Naive thymus-derived CD4-positive, alpha-beta T cell (primary cell): ENCODE measurements around the gene CISD1. TPM values are rescaled to one million over a fixed set of nuclear protein-coding genes. Genes with fewer than 3 reads are reported as not detected.
"Not testable (repeated sequence)": the region's sequence is repeated elsewhere in the genome, so short reads cannot be mapped to it uniquely, and the experiment has no call there.

Experiments
- ATAC-seq: fragments of 150-1000 bp; cut with Tn5 transposase; 2 replicates; pipeline ENCODE4 v1.10.0; 2021; ENCODE audit warnings: mild to moderate bottlenecking, moderate library complexity
- CTCF ChIA-PET: fragments of 350-600 bp; sonication (Branson Sonifier 250); formaldehyde crosslinking; loops from one replicate; lab custom pipeline; 2021; ENCODE audit warnings: antibody characterized with exemption; lab: Charles Lee
- POLR2A ChIA-PET: fragments of 350-600 bp; sonication (Branson Sonifier 250); formaldehyde crosslinking; loops from one replicate; lab custom pipeline; 2021; ENCODE audit warnings: antibody characterized with exemption, inconsistent platforms; lab: Charles Lee
- DNase-seq, 9 donors: peaks; one replicate each; pipeline versions ENCODE4 v3.0.0 to v3.0.0-alpha.2; 2020 to 2022; ENCODE audit warnings: mixed read lengths in 1 of 9
- H3K27ac ChIP-seq: one replicate; pipeline ENCODE4 v1.7.0; 2013; ENCODE audit warnings: mild to moderate bottlenecking, low read depth, low read length, moderate library complexity
- H3K27me3 ChIP-seq, 2 donors: one replicate each; pipeline ENCODE4 v1.7.0; 2013; ENCODE audit warnings: low read length in 2 of 2, mild to moderate bottlenecking in 2 of 2, moderate library complexity in 2 of 2; ENCODE audit not compliant: control insufficient read depth in 2 of 2, insufficient read depth in 2 of 2
- H3K36me3 ChIP-seq, 3 experiments: 1 replicate in 2 of 3; 2 replicates in 1 of 3; pipeline ENCODE4 v1.7.0; 2013; ENCODE audit warnings: low read length in 3 of 3, mild to moderate bottlenecking in 3 of 3, moderate library complexity in 1 of 3; ENCODE audit not compliant: insufficient read depth in 3 of 3, control insufficient read depth in 2 of 3
- H3K4me1 ChIP-seq, 2 donors: one replicate each; pipeline ENCODE4 v1.7.0; 2013; ENCODE audit warnings: low read length in 2 of 2, mild to moderate bottlenecking in 2 of 2, moderate library complexity in 1 of 2; ENCODE audit not compliant: control insufficient read depth in 2 of 2, insufficient read depth in 2 of 2
- H3K4me3 ChIP-seq: 2 replicates; pipeline ENCODE4 v1.7.0; 2013; ENCODE audit warnings: mild to moderate bottlenecking, low read length
- H3K9me3 ChIP-seq, 3 experiments: 1 replicate in 2 of 3; 2 replicates in 1 of 3; pipeline ENCODE4 v1.7.0; 2013; ENCODE audit warnings: low read length in 3 of 3; ENCODE audit not compliant: control insufficient read depth in 2 of 3
- H3K27ac Mint-ChIP-seq, 9 donors: one replicate each; pipeline ENCODE4 v1.8.0; 2020 to 2022; ENCODE audit warnings: mixed read lengths in 9 of 9, mild to moderate bottlenecking in 8 of 9, moderate library complexity in 5 of 9, inconsistent platforms in 2 of 9
- H3K27me3 Mint-ChIP-seq, 5 donors: one replicate each; pipeline ENCODE4 v1.8.0; 2021 to 2022; ENCODE audit warnings: mixed read lengths in 5 of 5, mild to moderate bottlenecking in 1 of 5
- H3K36me3 Mint-ChIP-seq, 5 donors: one replicate each; pipeline ENCODE4 v1.8.0; 2020 to 2022; ENCODE audit warnings: mixed read lengths in 5 of 5, mild to moderate bottlenecking in 3 of 5, inconsistent platforms in 1 of 5
- H3K4me1 Mint-ChIP-seq, 7 donors: one replicate each; pipeline ENCODE4 v1.8.0; 2020 to 2022; ENCODE audit warnings: mixed read lengths in 7 of 7, mild to moderate bottlenecking in 3 of 7, inconsistent platforms in 1 of 7
- H3K4me3 Mint-ChIP-seq, 10 donors: one replicate each; pipeline ENCODE4 v1.8.0; 2020 to 2022; ENCODE audit warnings: mild to moderate bottlenecking in 10 of 10, mixed read lengths in 10 of 10, moderate library complexity in 6 of 10, inconsistent platforms in 2 of 10
- H3K9me3 Mint-ChIP-seq, 11 donors: one replicate each; pipeline ENCODE4 v1.8.0; 2020 to 2022; ENCODE audit warnings: mixed read lengths in 11 of 11, mild to moderate bottlenecking in 4 of 11, inconsistent platforms in 1 of 11, moderate library complexity in 1 of 11
- intact Hi-C, 2 donors: fragments of 100-400 bp; cut with micrococcal nuclease; formaldehyde crosslinking; loops; one replicate each; pipeline ENCODE4 v1.15.1; 2023
- polyA plus RNA-seq, 2 donors: library from polyadenylated mRNA; unstranded; fragments of 300-500 nt; fragmentation: Illumina TruSeq; gene quantifications; one replicate each; pipeline ENCODE4 v1.2.3, GENCODE V29; 2021
- total RNA-seq, 6 experiments: library from RNA in 5 of 6; stranded (reverse) in 5 of 6; gene quantifications; 1 replicate in 5 of 6; 2 replicates in 1 of 6; pipeline ENCODE4 v1.2.3 and lab custom pipeline; 2021 to 2026

CISD1 gene
- total RNA-seq (10 to 100 TPM in 2 of 5 experiments, 1 to 10 TPM in 3; 5.1 to 45.7 (median 9.2) TPM), polyA plus RNA-seq (10 to 100 TPM; 44.7 to 60.4 TPM), total RNA-seq (lab: John Stamatoyannopoulos, UW) (3.5 reads per million, percentile 18 among the genes with 10 or more reads in this experiment)

GRCh38 chr10:58268946-58269781, at the start of gene CISD1:
TSS of gene CISD1 (plus strand) at chr10:58269162. CDS start at chr10:58269274, 112 bp downstream.
- ChIA-PET CTCF (interaction anchor here (0.5 to 1.4 kb wide), 5 partner anchors 24 to 144 kb away, joined by 3 to 5 read pairs (median 3); partner anchors contain the start of gene TFAM), POLR2A (interaction anchor here (0.8 to 2.9 kb wide), 6 partner anchors 9 to 1637 kb away, joined by 3 to 18 read pairs (median 5); partner anchors contain the start of genes CCDC6 and TFAM)
- Histone ChIP-seq H3K27ac (peak within 1 kb of the TSS; percentile 77), H3K4me1 (peaks cover 18 to 20% of the 10 kb centered on the region in 2 donors), H3K36me3 (no peaks in the 10 kb centered on the region), H3K9me3 (no peaks in the 10 kb centered on the region), H3K27me3 (no peaks in the 10 kb centered on the region), H3K4me3 (peak within 1 kb of the TSS; percentile 73)
- Mint-ChIP-seq H3K36me3 (peaks cover 0 to 4% (median 0%) of the 10 kb centered on the region in 5 donors), H3K27me3 (peaks cover 0 to 2% (median 0%) of the 10 kb centered on the region in 5 donors), H3K27ac (peak within 1 kb of the TSS; percentile 91 to 97 (median 96)), H3K4me3 (peak within 1 kb of the TSS; percentile 89 to 99 (median 98)), H3K4me1 (peaks cover 11 to 49% (median 39%) of the 10 kb centered on the region in 7 donors), H3K9me3 (peaks cover 0 to 1% (median 0%) of the 10 kb centered on the region in 11 donors)
- DNase-seq, result peak; percentile 84 to 96 (median 95)
- ATAC-seq, result peak; percentile 69
- intact Hi-C loops, result loop anchor here (1.0 to 10.0 kb wide), 11 partner anchors 13 to 1908 kb away; partner anchors contain the start of genes CCDC6 (in 2 of the 2), TFAM (in 2 of the 2) and ZWINT (in 2 of the 2)

DNA sequence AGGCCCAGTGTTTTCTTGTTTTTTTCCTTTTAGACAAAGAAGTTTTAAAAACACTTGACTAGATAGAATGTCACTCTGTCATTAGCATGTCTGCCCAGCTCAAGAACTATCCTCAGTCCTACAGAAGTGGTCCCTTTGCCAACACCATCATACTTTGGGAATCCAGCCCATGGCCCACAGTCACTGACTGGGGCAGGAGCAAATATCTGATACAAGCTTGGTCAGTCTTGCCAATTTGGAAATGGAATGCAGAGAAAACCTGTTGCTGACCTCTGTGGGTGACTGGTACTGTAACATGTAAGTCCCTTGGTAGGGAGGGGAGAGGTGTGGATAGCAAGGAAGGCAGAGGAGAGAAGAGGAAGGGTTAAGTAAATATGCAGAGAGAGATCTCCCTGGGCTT, 49.1 kb upstream of the CISD1 start:
- POLR2A ChIA-PET, result no interaction called here
- CTCF ChIA-PET, result no interaction called here
- DNase-seq (no peak), ATAC-seq (no peak)
- Mint-ChIP-seq H3K27me3 (no peaks in the 10 kb centered on the region), H3K4me1 (peaks cover 0 to 9% (median 4%) of the 10 kb centered on the region in 7 donors), H3K36me3 (peaks cover 2 to 18% (median 10%) of the 10 kb centered on the region in 5 donors), H3K9me3 (no peaks in the 10 kb centered on the region), H3K27ac (no peak overlapping the region), H3K4me3 (no peak overlapping the region)
- intact Hi-C loops, result no loop called here
- no peaks in the 10 kb centered on the region for H3K9me3 ChIP-seq
- H3K4me1 ChIP-seq, result no peaks in the 10 kb centered on the region
- H3K36me3 ChIP-seq, result no peaks in the 10 kb centered on the region
- no peaks in the 10 kb centered on the region for H3K27me3 ChIP-seq
- H3K27ac ChIP-seq, result no peak overlapping the region
- H3K4me3 ChIP-seq, result no peak overlapping the region

DNA sequence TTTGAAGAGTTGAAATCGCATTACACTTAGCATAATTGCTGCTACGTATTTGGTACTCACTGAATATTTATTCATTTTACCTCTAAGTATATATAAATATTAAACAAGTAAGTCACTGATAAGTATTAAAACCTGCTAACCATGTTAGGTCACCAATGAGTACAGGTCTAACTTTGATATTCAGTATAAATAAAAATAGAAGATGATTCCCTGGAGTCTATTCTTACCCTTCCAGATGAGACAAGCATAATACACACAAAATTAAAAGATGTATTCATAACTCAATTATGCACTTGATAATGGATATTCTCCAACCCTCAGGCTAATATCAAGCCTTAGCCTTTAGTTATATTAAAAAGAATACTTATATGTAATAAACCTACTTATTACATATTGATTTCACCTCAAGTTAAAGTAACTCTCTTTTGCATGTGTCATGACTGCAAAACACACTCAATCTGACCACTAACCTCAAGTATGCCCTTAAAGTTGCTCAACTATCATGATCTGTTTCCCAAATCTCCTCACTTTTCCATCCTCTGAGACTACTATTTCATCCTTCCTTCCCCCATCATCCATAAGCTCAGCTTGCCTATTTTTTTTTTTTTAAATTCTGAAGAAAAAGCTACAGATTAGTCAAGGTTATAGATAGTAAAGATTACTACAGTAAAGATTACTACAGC, 48.1 kb upstream of the CISD1 start:
- no peaks in the 10 kb centered on the region for H3K36me3 ChIP-seq
- Mint-ChIP-seq H3K4me3 (no peak overlapping the region), H3K27ac (no peak overlapping the region), H3K4me1 (peaks cover 0 to 9% (median 4%) of the 10 kb centered on the region in 7 donors), H3K27me3 (no peaks in the 10 kb centered on the region), H3K9me3 (no peaks in the 10 kb centered on the region), H3K36me3 (peaks cover 0 to 21% (median 11%) of the 10 kb centered on the region in 5 donors)
- H3K4me3 ChIP-seq, result no peak overlapping the region
- DNase-seq, result no peak
- intact Hi-C loops, result no loop called here
- ChIA-PET CTCF (no interaction called here), POLR2A (no interaction called here)
- no peaks in the 10 kb centered on the region for H3K9me3 ChIP-seq
- no peak for ATAC-seq
- H3K27me3 ChIP-seq, result no peaks in the 10 kb centered on the region
- H3K27ac ChIP-seq, result no peak overlapping the region
- no peaks in the 10 kb centered on the region for H3K4me1 ChIP-seq

DNA sequence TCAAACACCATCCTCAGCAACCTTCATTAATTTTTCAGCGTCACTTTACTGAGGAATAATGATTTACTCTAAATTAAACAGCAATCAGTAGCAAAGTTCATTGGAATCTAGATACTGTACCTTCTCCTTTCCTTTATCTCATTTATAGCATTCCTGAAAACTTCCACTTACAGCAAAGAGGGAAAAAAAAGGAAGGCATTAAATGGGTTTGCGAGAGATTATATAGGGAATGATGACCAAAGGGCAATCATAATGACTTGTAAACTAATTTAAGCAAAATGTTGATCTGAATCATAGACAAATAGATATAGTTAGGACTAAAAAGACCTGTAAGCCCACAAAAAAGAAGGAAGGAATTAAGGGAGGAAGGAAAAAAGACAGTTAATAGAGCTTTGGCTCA, 43.3 kb upstream of the CISD1 start:
- no peak overlapping the region for H3K4me3 Mint-ChIP-seq
- Histone ChIP-seq H3K4me1 (no peaks in the 10 kb centered on the region), H3K27ac (no peak overlapping the region), H3K36me3 (no peaks in the 10 kb centered on the region), H3K4me3 (no peak overlapping the region), H3K9me3 (no peaks in the 10 kb centered on the region), H3K27me3 (no peaks in the 10 kb centered on the region)
- H3K4me1 Mint-ChIP-seq, result peaks cover 0 to 6% (median 0%) of the 10 kb centered on the region in 7 donors
- no peaks in the 10 kb centered on the region for H3K27me3 Mint-ChIP-seq
- no peaks in the 10 kb centered on the region for H3K9me3 Mint-ChIP-seq
- ChIA-PET CTCF (no interaction called here), POLR2A (no interaction called here)
- no peak for DNase-seq
- ATAC-seq, result no peak
- H3K27ac Mint-ChIP-seq, result no peak overlapping the region
- intact Hi-C loops, result no loop called here
- H3K36me3 Mint-ChIP-seq, result peaks cover 0 to 44% (median 21%) of the 10 kb centered on the region in 5 donors

- H3K4me1 ChIP-seq, CTCF ChIA-PET, POLR2A ChIA-PET, H3K27me3 ChIP-seq, DNase-seq, H3K4me3 ChIP-seq, H3K27ac Mint-ChIP-seq, H3K9me3 ChIP-seq, H3K27me3 Mint-ChIP-seq, H3K27ac ChIP-seq, ATAC-seq, H3K36me3 ChIP-seq, intact Hi-C loops, H3K4me3 Mint-ChIP-seq: not testable (repeated sequence)
- Mint-ChIP-seq H3K36me3 (peaks cover 11 to 76% (median 63%) of the 10 kb centered on the region in 5 donors), H3K9me3 (peaks cover 0 to 12% (median 0%) of the 10 kb centered on the region in 11 donors), H3K4me1 (peaks cover 0 to 13% (median 8%) of the 10 kb centered on the region in 7 donors)
Observed at GRCh38 chr10:58229856-58230255, 39.1 kb upstream of the CISD1 start.

DNA sequence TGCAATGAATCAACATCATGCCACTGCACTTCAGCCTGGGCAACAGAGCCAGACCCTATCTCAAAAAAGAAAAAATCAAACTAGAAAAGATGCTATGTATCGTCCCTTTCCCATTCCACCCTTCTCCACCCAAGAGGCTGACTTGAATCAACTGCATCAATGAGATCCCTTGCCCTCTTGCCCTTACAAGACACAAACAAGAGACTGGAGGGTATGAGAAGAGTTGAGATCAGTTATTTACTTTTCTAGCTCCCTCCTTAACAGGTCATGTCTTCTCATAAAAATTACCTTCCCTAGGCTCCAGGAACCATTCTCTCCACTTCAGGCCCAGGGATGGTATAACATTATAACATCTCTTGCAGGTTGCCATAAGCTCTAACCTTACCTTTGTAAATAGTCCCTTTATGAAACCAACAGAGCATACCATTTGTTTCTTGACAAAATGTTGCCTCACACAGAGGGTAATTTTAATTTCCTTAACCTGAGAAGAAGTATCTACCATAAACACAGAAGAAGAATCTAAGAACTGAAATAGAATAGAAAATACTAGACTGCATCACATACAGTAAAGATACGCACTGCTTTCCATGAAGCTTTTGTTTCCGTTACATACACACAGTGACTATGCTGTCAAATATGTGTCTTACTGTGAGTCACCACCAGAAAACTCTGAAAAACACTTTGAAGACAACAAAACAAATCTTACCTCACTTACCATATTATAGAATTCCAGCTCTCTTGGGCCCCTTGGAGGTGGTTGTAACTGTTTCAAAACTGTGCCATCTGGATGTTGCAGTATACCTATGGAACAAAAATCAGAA, 31.7 kb upstream of the CISD1 start:
- Histone ChIP-seq H3K4me3 (no peak overlapping the region), H3K27ac (no peak overlapping the region), H3K27me3 (no peaks in the 10 kb centered on the region), H3K36me3 (peaks cover 0 to 21% (median 7%) of the 10 kb centered on the region in 3 experiments), H3K9me3 (no peaks in the 10 kb centered on the region), H3K4me1 (no peaks in the 10 kb centered on the region)
- ChIA-PET CTCF (no interaction called here), POLR2A (no interaction called here)
- intact Hi-C loops, result no loop called here
- Mint-ChIP-seq H3K27me3 (no peaks in the 10 kb centered on the region), H3K4me3 (peak overlapping the region in 1 of 10 donors; percentile 29), H3K9me3 (peaks cover 0 to 15% (median 5%) of the 10 kb centered on the region in 11 donors), H3K36me3 (peaks cover 7 to 65% (median 56%) of the 10 kb centered on the region in 5 donors), H3K4me1 (peaks cover 29 to 46% (median 32%) of the 10 kb centered on the region in 7 donors), H3K27ac (peak overlapping the region in 1 of 9 donors; percentile 66)
- DNase-seq (no peak), ATAC-seq (no peak)
